SK-N-SH (cell line): Measurements from ENCODE around the gene SPSB4. TPM values are rescaled to one million over a fixed set of nuclear protein-coding genes. Genes with fewer than 3 reads are reported as not detected.

Experiments
- CTCF ChIA-PET: fragments of 300-600, 350-600 bp; formaldehyde crosslinking; extraction: SDS; loops from one replicate; lab custom pipeline; 2021; lab: Yijun Ruan, JAX
- POLR2A ChIA-PET: fragments of 350-600 bp; sonication (Branson Sonifier 250); formaldehyde crosslinking; extraction: SDS; loops from one replicate; lab custom pipeline; 2020; ENCODE audit warnings: antibody characterized with exemption, inconsistent platforms; lab: Yijun Ruan, JAX
- DNase-seq: peaks from one replicate; pipeline ENCODE4 v3.0.0; 2012
- H2AFZ ChIP-seq: fragments of 200-600 bp; sonication (generic); 2 replicates; pipeline ENCODE4 v1.8.1; 2016; ENCODE audit warnings: antibody characterized with exemption, mild to moderate bottlenecking, low read depth
- H3F3A ChIP-seq: fragments of 200-600 bp; sonication (generic); replicated peaks from 2 replicates; pipeline ENCODE3; 2016; ENCODE audit warnings: antibody characterized with exemption, mild to moderate bottlenecking; ENCODE audit not compliant: insufficient read depth
- H3K27ac ChIP-seq, 2 experiments: fragments of 200-500 bp in 1 of 2; fragments of 200-600 bp in 1 of 2; sonication (Bioruptor generic) in 1 of 2; sonication (generic), shearing (Covaris generic) in 1 of 2; 2 replicates each; pipeline versions ENCODE4 v1.5.1 to v1.6.1; 2014 to 2016; ENCODE audit warnings: low read depth in 2 of 2, inconsistent platforms in 1 of 2, low read length in 1 of 2, mild to moderate bottlenecking in 1 of 2, mixed read lengths in 1 of 2
- H3K27me3 ChIP-seq: fragments of 200-600 bp; sonication (generic), shearing (Covaris generic); 2 replicates; pipeline ENCODE4 v1.6.1; 2016; ENCODE audit warnings: mixed run types; ENCODE audit not compliant: insufficient read depth
- H3K36me3 ChIP-seq, 2 experiments: fragments of 200-500 bp in 1 of 2; fragments of 200-600 bp in 1 of 2; sonication (Bioruptor generic) in 1 of 2; sonication (generic) in 1 of 2; replicated peaks in 1 of 2; 2 replicates each; pipeline versions ENCODE3 to v1.5.1; 2014 to 2016; ENCODE audit warnings: low read length in 1 of 2, mild to moderate bottlenecking in 1 of 2; ENCODE audit not compliant: insufficient read depth in 2 of 2, control insufficient read depth in 1 of 2
- H3K4me1 ChIP-seq, 2 experiments: fragments of 200-500 bp in 1 of 2; fragments of 200-600 bp in 1 of 2; sonication (Bioruptor generic) in 1 of 2; sonication (generic), shearing (Covaris generic) in 1 of 2; 2 replicates each; pipeline versions ENCODE4 v1.5.1 to v1.6.1; 2014 to 2016; ENCODE audit warnings: low read depth in 1 of 2, low read length in 1 of 2, mixed run types in 1 of 2; ENCODE audit not compliant: insufficient read depth in 2 of 2, control insufficient read depth in 1 of 2
- H3K4me2 ChIP-seq: fragments of 200-600 bp; sonication (generic), shearing (Covaris generic); 2 replicates; pipeline ENCODE4 v1.6.1; 2017; ENCODE audit warnings: mixed run types
- H3K4me3 ChIP-seq, 2 experiments: fragments of 200-500 bp in 1 of 2; fragments of 200-600 bp in 1 of 2; sonication (Bioruptor generic) in 1 of 2; sonication (generic), shearing (Covaris generic) in 1 of 2; 2 replicates each; pipeline versions ENCODE4 v1.5.1 to v1.8.1; 2014 to 2016; ENCODE audit warnings: low read depth in 2 of 2, inconsistent platforms in 1 of 2, low read length in 1 of 2, mild to moderate bottlenecking in 1 of 2, mixed read lengths in 1 of 2, moderate library complexity in 1 of 2
- H3K79me2 ChIP-seq: fragments of 200-600 bp; sonication (generic); 2 replicates; pipeline ENCODE4 v1.8.1; 2017; ENCODE audit warnings: mild to moderate bottlenecking; ENCODE audit not compliant: insufficient read depth
- H3K9ac ChIP-seq: fragments of 200-600 bp; sonication (generic); 2 replicates; pipeline ENCODE4 v1.6.1; 2017; ENCODE audit warnings: mixed run types
- H3K9me2 ChIP-seq: fragments of 200-600 bp; sonication (generic); 2 replicates; pipeline ENCODE4 v1.6.1; 2017; ENCODE audit warnings: mixed run types
- H3K9me3 ChIP-seq: fragments of 200-600 bp; sonication (generic); 2 replicates; pipeline ENCODE4 v1.6.1; 2017; ENCODE audit warnings: mixed run types, mild to moderate bottlenecking, moderate library complexity
- H4K20me1 ChIP-seq: fragments of 200-600 bp; sonication (generic); 2 replicates; pipeline ENCODE4 v1.6.1; 2017; ENCODE audit warnings: mild to moderate bottlenecking, mixed run types; ENCODE audit not compliant: insufficient read depth
- CTCF ChIP-seq: fragments of 200-600 bp; sonication (generic); IDR thresholded peaks from 2 replicates; pipeline ENCODE4 v1.6.1; 2017; ENCODE audit warnings: antibody characterized with exemption, mild to moderate bottlenecking, moderate library complexity
- ELF1 ChIP-seq: IDR thresholded peaks from 2 replicates; pipeline ENCODE4 v1.4.0; 2012
- EZH2phosphoT487 ChIP-seq: fragments of 200-600 bp; sonication (generic); IDR thresholded peaks from 2 replicates; pipeline ENCODE4 v1.6.1; 2017; ENCODE audit warnings: low read depth, mixed run types, mild to moderate bottlenecking, antibody characterized with exemption, moderate library complexity, borderline replicate concordance
- FOXJ3 ChIP-seq: sonication (generic); formaldehyde crosslinking; IDR thresholded peaks from 2 replicates; pipeline ENCODE4 v1.5.1; 2020; ENCODE audit warnings: mild to moderate bottlenecking, missing genetic modification reagents
- FOXM1 ChIP-seq: IDR thresholded peaks from 2 replicates; pipeline ENCODE4 v1.4.0; 2012; ENCODE audit warnings: low read depth, mild to moderate bottlenecking
- GABPA ChIP-seq: IDR thresholded peaks from 2 replicates; pipeline ENCODE4 v1.4.0; 2012; ENCODE audit warnings: low read depth, mild to moderate bottlenecking
- NFIC ChIP-seq: IDR thresholded peaks from 2 replicates; pipeline ENCODE4 v1.4.0; 2012; ENCODE audit warnings: borderline replicate concordance
- PBX3 ChIP-seq: IDR thresholded peaks from 2 replicates; pipeline ENCODE4; 2012
- POLR2AphosphoS5 ChIP-seq: IDR thresholded peaks from 2 replicates; pipeline ENCODE4 v1.6.1; 2012; ENCODE audit warnings: low read depth, low read length
- RAD21 ChIP-seq: IDR thresholded peaks from 2 replicates; pipeline ENCODE4 v1.6.1; 2012; ENCODE audit warnings: mild to moderate bottlenecking, low read length
- RXRA ChIP-seq: IDR thresholded peaks from 2 replicates; pipeline ENCODE4 v1.4.0; 2012; ENCODE audit warnings: low read depth, mild to moderate bottlenecking, borderline replicate concordance
- SMC3 ChIP-seq: IDR thresholded peaks from 2 replicates; pipeline ENCODE4 v1.6.1; 2012; ENCODE audit warnings: low read depth, low read length, improper control_type of control experiment
- TAF1 ChIP-seq: IDR thresholded peaks from 2 replicates; pipeline ENCODE4 v1.6.1; 2012; ENCODE audit warnings: low read depth, mild to moderate bottlenecking, low read length, moderate library complexity, borderline replicate concordance
- USF2 ChIP-seq: fragments of 150-350 bp; IDR thresholded peaks from 2 replicates; pipeline ENCODE4 v1.6.1; 2017; ENCODE audit warnings: antibody characterized with exemption, low read length, low read depth, borderline replicate concordance
- ZBTB33 ChIP-seq: IDR thresholded peaks from 2 replicates; pipeline ENCODE4 v1.4.0; 2012; ENCODE audit warnings: low read depth, borderline replicate concordance
- WGBS: methylation state at CpG from one replicate; pipeline ENCODE4 v1.1.6; 2017; ENCODE audit warnings: low lambda C conversion rate; 5-methylcytosine and 5-hydroxymethylcytosine counted together
- polyA plus RNA-seq, 3 experiments: library from polyadenylated mRNA; depleted of rRNA; stranded (reverse); fragments of >200 nt; gene quantifications; 2 replicates each; pipeline ENCODE4 v1.2.3, GENCODE V29; 2012

SPSB4 gene
- polyA plus RNA-seq, 1 of the 3 experiments (the other 2 are of a cell fraction): 0.10 TPM

GRCh38 chr3:141049681-141050080 is 1.5 kb upstream of the SPSB4 start:
- Histone ChIP-seq H3K4me1 (peaks cover 0 to 6% of the 10 kb centered on the region in 2 experiments; a peak in 2 of 4 replicates), H3K9me3 (no peaks in the 10 kb centered on the region), H3K9me2 (no peaks in the 10 kb centered on the region), H3K36me3 (no peaks in the 10 kb centered on the region), H3F3A (no peaks in the 10 kb centered on the region), H3K27ac (no peak overlapping the region), H3K4me2 (no peak overlapping the region), H3K27me3 (peaks cover 22% of the 10 kb centered on the region), H2AFZ (no peak overlapping the region), H4K20me1 (no peaks in the 10 kb centered on the region), H3K9ac (no peak overlapping the region), H3K4me3 (no peak overlapping the region), H3K79me2 (no peaks in the 10 kb centered on the region)
- DNase-seq: peak; percentile 56
- ChIA-PET CTCF (interaction anchor here (0.7 to 6.5 kb wide), 21 partner anchors 9 to 143 kb away, joined by 3 to 77 read pairs (median 8); no protein-coding TSS in a partner anchor), POLR2A (no interaction called here)
- no peak for TF ChIP-seq GABPA
- TF ChIP-seq PBX3: no peak
- no peak for TF ChIP-seq POLR2AphosphoS5
- TF ChIP-seq RXRA: no peak
- TF ChIP-seq SMC3: peak; percentile 7; the same call in 1 of the 2 replicates
- TF ChIP-seq TAF1: no peak
- peak; percentile 59 for TF ChIP-seq RAD21
- TF ChIP-seq NFIC: no peak
- peak; percentile 19; the same call in 1 of the 2 replicates for TF ChIP-seq CTCF
- TF ChIP-seq ELF1: no peak
- TF ChIP-seq FOXM1: no peak
- TF ChIP-seq ZBTB33: no peak
- TF ChIP-seq FOXJ3 (CRISPR knock-in tag): no peak
- no peak for TF ChIP-seq USF2
- TF ChIP-seq EZH2phosphoT487: no peak
- 32% methylated on average over 2 of the region's 2 CpGs for WGBS
